OCI-LY3 (cell line): ENCODE results near the gene RGS6.

Experiments
- CTCF ChIP-seq: fragments of 200-600, 300-600 bp; sonication (generic); IDR thresholded peaks from 2 replicates; pipeline ENCODE4 v1.5.1; 2014; ENCODE audit warnings: antibody characterized with exemption, low read length, low read depth
- EZH2phosphoT487 ChIP-seq: fragments of 200-600 bp; shearing (Covaris generic); IDR thresholded peaks from 2 replicates; pipeline ENCODE4 v1.6.1; 2018; ENCODE audit warnings: antibody characterized with exemption, mixed run types, low read depth

GRCh38 chr14:72553656-72554055 lies 621.4 kb downstream of the RGS6 start:
- TF ChIP-seq CTCF, result no peak
- TF ChIP-seq EZH2phosphoT487, result no peak
